Stimulated activated CD8-positive, alpha-beta memory T cell treated with anti-CD3 and anti-CD28 coated beads, Interleukin-2, amount 100 ng/mL, for 48 hours (primary cell): ENCODE data around the gene CAMK2B.

ENCODE experiments used
- DNase-seq, 2 donors: peaks; one replicate each; pipeline ENCODE4 v3.0.0-alpha.2; 2020; ENCODE audit warnings: low read depth in 2 of 2

Gene CAMK2B

DNA sequence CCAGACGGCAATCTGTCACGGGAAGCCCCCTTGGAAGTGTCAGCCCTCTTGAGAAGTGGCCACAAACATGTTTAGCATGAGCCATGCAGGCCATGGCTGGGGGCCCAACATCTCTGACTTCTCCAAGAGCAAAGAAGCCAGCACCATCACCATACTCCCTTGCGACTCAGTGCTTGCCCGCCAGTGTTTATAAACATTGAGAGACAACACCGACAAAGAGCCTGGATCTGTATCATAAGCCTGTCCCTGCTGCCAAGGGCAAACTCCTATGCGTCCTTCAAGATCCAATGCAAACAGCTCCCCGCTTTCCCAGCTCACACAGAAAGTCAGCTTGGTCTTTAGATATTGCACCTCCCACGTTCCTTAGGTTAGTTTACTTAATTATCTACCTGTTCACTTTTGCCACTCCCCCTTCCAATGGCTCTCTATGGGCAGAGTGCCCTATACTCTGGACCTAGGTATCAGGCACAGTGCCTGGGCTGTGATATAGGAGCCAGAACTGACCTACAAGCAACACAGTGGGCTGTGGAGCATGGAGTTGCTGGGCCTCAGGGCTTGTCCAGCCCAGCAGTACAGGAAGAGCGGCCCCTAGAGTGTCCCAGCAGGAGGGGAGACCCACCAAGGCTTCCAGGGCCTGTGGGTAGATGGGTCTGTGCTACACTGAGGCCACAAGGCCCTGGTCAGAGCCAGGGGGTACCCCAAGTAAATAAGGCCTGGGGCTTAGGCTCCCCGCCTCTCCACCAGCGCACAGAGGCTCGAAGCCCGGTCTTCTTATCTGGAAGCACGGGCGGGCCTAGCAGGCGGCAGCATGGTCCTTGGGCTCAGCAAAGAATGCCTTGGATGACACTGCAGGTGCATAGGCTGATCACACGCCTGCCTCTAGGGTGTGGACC is 37.7 kb downstream of the CAMK2B start:
- DNase-seq = no peak

DNA sequence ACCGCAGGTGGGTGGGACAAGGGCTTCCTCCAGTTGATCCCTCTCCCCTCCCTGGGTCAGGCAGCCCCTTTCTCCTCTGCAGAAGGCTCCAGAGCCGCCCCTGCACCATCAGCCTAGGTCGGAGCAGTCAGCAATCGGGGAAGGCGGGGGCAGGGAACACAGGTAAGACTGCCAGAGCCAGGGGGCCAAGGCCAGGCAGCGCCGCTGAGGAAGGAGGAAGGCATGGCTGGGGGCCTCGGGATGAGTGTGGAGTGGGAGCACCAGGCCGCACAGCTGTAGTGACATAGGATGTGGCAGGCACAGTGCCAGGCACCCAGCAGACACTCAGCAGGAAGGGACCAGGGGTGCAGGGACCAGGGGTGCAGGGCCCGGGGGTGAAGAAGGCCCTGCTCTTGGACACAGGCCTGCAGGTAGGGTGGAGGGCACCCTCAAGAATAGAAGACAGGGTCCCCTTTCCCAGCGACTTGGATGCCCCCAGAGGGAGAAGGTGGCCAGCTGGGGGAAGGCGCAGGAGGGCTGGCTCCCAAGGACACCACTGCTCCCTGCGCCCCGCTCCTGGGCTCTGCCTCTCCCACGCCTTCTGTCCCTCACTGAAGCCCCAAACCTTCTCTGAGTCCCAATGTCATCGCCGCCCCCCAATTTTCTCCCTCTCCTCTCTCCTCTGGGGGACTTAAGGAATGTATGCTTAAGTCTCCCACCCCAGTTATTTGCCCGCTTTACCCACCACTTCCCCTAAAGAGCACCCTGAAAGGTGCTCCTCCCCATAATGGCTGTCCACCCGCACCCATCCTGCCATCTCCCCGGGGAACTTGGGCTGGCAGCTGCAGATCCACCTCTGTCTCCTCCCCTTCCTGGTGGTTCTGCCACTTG is 38.5 kb downstream of the CAMK2B start:
- no peak for DNase-seq

- no peak for DNase-seq
Measured at GRCh38 chr7:44286182-44286617, 39.2 kb downstream of the CAMK2B start.

DNA sequence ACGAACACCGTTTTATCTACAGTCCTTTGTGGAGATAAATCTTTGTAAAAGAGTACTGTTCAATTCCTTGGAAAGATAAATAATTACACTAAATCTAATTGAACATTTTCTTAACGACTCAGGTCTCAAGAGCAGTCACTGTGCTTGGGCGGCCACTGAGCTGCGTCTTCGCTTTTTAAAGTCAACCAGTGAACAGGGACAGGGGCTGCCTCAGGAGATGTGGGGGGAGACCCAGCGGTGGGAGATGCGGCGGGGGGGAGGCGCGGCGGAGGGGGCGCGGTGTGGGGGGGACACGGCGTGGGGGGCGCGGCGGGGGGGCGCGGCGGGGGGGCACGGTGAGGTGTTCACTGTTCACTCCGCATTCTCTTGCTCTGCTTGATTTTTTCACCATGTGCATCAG is 39.8 kb downstream of the CAMK2B start:
- no peak for DNase-seq

DNA sequence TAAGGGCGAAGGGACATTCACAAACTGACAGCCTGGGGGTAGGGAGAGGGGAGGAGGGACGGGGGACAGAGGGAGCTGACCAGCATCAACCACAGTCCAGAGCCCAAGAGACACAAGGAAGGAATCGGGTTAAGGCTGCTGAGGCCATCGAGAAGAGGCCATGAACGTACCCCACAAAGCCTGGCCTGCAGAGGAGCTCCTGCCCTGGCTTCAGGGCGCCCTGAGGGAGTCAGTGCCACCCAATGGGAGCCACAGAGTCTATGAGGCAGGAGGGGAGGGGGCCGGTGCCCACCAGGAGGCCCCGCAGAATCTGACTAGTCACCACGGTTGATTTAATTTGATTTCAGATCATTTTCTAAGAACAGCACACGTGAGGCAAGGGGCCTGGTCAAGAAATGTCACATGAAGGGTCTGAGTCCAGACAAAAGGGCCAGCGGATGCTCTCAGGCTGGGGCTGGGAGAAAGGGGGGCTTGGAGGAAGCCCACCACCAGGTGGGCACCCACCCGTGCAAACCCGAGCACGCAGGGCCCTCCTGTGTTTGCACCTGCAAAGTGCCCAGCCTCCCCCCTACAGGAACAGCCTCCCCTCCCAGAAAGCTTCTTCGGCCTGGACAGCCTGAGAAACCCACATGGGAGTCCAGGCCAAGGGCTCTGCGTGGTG is 40.4 kb downstream of the CAMK2B start:
- no peak for DNase-seq

- no peak for DNase-seq
Measured at GRCh38 chr7:44284216-44284615, 41.2 kb downstream of the CAMK2B start.

DNA sequence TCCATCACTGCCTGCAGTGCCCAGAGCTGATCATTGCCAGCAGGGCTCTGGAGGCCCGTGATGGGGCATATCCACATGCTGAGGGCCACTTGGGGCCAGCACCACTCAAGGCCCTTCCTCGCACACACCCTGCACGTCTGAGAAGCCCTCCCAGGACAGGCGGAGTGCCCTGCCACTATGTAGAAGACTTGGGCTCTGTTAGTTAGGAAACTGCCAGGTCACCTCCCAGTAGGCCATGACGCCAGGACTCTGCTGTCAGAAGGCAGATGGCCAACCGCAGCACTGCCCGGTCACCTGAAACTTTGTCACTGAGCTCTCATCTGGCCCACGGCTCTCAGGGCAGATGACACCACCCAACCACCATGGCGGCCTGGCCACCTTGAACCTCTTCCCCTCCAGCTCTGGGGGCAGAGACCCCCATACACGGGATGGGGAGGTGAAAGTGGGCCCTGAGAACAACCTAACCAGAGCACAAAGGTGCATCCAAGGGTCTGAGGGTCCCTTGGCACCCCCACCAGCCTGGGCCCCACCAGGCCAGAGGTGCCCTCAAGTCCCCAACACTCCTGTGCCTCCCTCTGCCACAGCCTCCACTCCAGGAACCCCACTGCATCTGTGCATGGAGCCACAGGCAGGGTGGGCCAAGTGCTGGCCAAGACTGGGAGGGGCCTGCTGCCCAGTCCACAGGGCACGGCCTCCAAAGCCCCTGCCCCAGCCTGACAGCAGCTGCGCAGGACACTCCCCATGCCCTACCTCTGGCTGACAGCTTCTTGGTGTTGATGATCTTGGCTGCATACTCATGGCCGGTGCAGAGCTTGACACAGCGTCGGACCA is 41.8 kb downstream of the CAMK2B start:
- DNase-seq = no peak

DNA sequence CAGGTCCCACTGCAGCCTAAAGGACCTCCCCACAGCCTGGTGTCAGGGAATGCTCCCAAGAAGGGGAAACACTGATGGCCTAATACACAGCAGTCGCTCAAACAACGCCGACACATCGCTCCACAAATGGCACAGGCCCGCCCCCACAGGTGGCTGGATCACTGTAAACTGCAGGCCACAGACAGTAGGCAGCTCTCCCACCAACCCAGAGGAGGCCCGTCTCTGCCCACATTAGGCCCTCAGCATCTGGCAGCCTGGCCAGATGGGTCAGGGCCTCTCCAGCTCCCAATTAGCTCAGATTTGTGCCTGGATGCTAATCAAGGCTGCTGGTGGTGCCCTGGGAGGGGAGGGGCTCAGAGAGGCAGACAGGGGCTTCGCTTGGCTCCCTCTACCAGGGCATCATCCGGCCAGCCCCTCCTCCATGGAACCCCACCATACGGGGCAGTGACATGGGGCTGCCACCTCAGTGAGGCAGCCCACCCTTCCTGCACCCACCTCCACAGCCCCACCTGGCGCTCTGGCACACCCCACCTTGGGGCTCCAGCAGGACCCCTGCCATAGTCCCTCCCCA is 42.7 kb downstream of the CAMK2B start:
- no peak for DNase-seq

GRCh38 chr7:44281811-44282600 is 43.4 kb downstream of the CAMK2B start:
- DNase-seq = no peak

DNA sequence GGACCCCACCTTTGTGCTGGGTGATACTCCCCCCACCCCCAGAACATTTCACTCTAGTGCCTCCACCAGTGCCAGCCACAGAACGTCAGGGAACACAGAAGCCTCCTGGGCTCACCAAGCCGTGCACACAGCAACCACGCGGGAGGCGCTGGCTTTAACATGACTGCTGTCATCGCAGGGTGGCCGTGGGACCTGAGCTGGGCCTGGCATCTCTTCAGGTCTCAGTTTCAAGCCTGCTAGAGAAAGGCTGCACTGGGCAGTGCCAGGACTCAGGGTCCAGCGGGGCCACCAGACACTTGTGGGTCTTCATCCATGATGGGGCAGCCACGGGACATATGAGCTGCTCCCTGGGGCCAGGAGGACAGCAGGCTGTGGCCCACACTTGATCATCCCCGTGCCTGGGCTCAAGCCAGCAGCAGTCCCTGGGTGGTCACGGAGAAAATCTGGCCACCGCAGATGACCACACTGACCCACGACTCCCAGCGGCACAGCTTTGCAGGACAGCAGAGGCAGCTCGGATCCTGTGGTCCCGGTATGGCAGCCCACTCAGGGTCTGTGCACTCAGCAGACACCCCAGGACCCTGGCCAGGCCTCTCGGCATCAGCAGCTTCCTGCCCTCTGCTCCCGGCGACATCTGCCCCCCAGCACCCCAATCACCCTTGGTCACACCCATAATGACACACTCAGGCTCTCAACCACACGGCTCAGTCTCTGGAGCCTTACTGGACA is 44.2 kb downstream of the CAMK2B start:
- no peak for DNase-seq

GRCh38 chr7:44280636-44280992 is 44.8 kb downstream of the CAMK2B start:
- no peak for DNase-seq

DNA sequence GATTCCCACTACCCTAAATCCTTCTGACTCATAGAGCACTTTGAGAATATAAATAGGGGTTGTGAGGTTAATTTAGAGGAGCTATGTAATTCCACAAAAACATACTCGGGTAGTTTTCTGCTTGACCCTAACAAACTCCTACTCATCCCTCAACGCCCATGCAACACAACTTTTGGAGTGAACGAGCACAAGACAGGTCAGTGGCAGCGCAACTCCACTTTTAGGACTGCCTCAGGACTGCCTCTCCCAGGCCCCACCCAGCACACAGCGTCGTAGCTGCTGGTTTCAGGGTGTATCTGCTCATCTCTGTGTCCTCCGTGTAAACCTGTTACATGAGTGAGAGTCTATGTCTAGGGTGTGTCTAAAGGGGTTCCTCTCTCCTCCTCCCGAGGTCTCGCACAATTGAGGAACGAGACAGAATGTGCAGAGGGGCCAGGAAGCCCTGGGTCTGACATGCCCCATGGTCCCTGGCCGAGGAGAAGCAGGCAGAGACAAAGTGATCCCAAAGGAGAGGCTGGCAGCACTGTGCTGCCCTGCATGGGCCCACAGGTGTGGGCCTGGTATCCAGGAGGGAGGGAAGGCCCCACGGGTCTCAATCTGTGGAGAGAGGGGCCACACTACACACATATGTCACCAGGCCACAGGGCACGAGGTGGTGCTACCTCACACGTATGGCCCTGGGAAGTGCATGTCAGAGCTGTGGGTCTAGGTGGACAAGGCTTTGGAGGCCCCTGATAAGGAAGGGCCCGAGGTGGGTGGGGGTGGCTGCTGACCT is 45.5 kb downstream of the CAMK2B start:
- no peak for DNase-seq

DNA sequence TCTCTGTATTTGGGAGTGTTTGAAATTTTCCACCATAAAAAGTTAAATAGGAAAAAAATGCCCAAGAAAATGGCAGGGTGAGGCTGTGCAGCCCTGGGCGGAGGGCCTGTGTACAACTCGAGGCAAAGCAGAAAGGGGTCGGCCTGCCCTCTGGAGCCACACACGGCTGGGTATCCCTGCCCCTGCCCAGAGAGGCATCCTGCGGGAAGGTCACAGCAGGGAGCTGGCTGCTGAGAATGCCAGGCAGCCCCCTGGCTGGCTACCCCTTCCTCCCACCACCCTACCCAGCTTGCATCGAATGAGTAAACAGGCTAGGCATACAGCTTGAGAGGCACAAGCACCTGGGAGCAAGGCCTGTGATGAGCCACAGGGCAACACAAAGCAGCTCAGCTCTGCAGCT is 46.1 kb downstream of the CAMK2B start:
- DNase-seq = no peak

GRCh38 chr7:44278451-44279161 is 46.8 kb downstream of the CAMK2B start:
- DNase-seq = no peak

GRCh38 chr7:44277851-44278250 is 47.5 kb downstream of the CAMK2B start:
- DNase-seq = no peak

- DNase-seq = no peak
Measured at GRCh38 chr7:44277391-44277790, 48.0 kb downstream of the CAMK2B start.

DNA sequence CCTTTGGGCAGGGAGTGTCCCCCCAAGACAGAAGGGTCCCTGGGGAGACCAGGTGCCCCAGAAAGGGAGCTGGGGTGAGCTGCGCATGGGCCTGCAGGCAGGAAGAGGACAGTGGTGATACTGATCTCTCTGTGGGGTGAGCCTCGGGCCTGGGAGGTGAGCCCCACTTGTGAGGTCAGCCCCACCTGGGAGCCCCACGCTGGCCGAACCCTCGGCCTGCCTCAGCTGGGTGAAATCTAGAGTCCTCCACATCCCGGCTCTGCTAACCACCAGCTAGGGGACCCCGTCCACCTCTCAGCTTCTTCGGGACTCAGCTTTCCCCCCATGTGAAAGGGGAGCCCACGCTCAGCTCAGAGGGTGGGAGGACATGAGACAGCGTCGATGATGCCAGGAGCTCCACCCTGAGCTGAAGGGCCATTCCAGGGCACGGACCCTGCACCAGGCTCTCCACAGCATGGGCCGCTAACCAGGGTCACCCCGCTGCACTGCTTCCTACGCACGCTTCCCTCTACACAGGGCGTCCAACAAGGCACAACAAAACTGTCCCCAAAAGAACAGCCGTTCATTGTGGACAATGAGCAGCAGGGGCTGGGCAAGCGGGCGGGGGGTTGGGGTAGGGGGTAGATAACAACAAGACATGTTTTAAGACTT is 48.7 kb downstream of the CAMK2B start:
- DNase-seq = no peak
